ENCODE measurements around the gene C15orf40. TPM values are rescaled to one million over a fixed set of nuclear protein-coding genes. Genes with fewer than 3 reads are reported as not detected.

The C15orf40 gene
- total and polyA plus RNA-seq, 4 donors, result 7.3 to 25.2 (median 11.3) TPM

DNA sequence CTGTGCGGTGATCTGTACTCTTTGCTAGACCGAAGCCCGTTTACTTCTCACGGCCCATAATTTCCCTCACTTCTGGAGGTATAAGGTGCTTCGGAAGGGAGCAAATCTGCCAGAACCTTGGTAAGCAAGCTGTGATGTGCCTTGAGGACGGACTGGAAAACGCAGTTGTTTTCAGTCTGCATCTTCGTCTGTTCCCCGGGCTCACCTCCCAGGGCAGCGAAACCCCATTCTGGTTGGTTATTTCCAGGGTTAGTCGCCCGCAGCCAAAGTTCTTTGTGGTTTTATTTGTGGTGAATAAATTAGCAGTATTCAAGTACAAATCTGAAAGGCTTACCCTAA is 25.0 kb downstream of the C15orf40 start:
- H3K27me3 ChIP-seq (ENCODE audit: control insufficient read depth in 4 of 4, insufficient read depth in 4 of 4, low read length in 3 of 4), result no peaks in the 10 kb centered on the region
- DNase-seq (ENCODE audit: low spot score), result no peak
- H3K36me3 ChIP-seq (ENCODE audit: control insufficient read depth in 4 of 4, insufficient read depth in 3 of 4, low read depth in 1 of 4, low read length in 3 of 4), result peaks cover 3 to 7% (median 5%) of the 10 kb centered on the region in 4 donors
- peaks cover 5 to 21% (median 15%) of the 10 kb centered on the region in 4 donors for H3K4me1 ChIP-seq (ENCODE audit: control insufficient read depth in 4 of 4, insufficient read depth in 4 of 4, low read length in 3 of 4)
- peak overlapping the region; percentile 58 to 68 for H3K27ac ChIP-seq (ENCODE audit: low read depth in 1 of 2, low read length in 2 of 2)
- peak overlapping the region; percentile 32 to 91 (median 66) for H3K4me3 ChIP-seq (ENCODE audit: low read depth in 1 of 3, low read length in 3 of 3)
- TF ChIP-seq RXRA (IDR thresholded peaks at IDR 0.05) (no peak), TAF1 (conservative IDR thresholded peaks at IDR 0.05) (no peak), HNF4A (conservative IDR thresholded peaks at IDR 0.05) (no peak), RAD21 (IDR thresholded peaks at IDR 0.05) (no peak)
- peak overlapping the region; percentile 0 to 66 for H3K9ac ChIP-seq (ENCODE audit: low read depth in 1 of 2, low read length in 2 of 2)
- under 1% methylated on average over 12 of the region's 12 CpGs for WGBS
- H3K9me3 ChIP-seq (ENCODE audit: control insufficient read depth in 4 of 4, low read length in 3 of 4), result no peaks in the 10 kb centered on the region

GRCh38 chr15:82985688-82986441 is 25.6 kb downstream of the C15orf40 start, which contains the start of gene RAMAC:
RAMAC (plus strand) TSS chr15:82986210; CDS start chr15:82989019, 2,809 bp downstream.
- TF ChIP-seq, protein P1, sequence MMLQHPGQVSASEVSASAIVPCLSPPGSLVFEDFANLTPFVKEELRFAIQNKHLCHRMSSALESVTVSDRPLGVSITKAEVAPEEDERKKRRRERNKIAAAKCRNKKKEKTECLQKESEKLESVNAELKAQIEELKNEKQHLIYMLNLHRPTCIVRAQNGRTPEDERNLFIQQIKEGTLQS (IDR thresholded peaks at IDR 0.05), result no peak
- peak; percentile 86 to 97 for TF ChIP-seq GABPA (IDR thresholded peaks at IDR 0.05 in 1 of 2, conservative IDR thresholded peaks at IDR 0.05 in 1 of 2)
- TF ChIP-seq FOXA1 (IDR thresholded peaks at IDR 0.05), result no peak
- no peak for TF ChIP-seq HNF4G (IDR thresholded peaks at IDR 0.05)
- TF ChIP-seq, protein P2, sequence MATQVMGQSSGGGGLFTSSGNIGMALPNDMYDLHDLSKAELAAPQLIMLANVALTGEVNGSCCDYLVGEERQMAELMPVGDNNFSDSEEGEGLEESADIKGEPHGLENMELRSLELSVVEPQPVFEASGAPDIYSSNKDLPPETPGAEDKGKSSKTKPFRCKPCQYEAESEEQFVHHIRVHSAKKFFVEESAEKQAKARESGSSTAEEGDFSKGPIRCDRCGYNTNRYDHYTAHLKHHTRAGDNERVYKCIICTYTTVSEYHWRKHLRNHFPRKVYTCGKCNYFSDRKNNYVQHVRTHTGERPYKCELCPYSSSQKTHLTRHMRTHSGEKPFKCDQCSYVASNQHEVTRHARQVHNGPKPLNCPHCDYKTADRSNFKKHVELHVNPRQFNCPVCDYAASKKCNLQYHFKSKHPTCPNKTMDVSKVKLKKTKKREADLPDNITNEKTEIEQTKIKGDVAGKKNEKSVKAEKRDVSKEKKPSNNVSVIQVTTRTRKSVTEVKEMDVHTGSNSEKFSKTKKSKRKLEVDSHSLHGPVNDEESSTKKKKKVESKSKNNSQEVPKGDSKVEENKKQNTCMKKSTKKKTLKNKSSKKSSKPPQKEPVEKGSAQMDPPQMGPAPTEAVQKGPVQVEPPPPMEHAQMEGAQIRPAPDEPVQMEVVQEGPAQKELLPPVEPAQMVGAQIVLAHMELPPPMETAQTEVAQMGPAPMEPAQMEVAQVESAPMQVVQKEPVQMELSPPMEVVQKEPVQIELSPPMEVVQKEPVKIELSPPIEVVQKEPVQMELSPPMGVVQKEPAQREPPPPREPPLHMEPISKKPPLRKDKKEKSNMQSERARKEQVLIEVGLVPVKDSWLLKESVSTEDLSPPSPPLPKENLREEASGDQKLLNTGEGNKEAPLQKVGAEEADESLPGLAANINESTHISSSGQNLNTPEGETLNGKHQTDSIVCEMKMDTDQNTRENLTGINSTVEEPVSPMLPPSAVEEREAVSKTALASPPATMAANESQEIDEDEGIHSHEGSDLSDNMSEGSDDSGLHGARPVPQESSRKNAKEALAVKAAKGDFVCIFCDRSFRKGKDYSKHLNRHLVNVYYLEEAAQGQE (IDR thresholded peaks at IDR 0.05), result peak; percentile 81
- TF ChIP-seq RXRA (IDR thresholded peaks at IDR 0.05), result peak in 1 of 2 donors; percentile 27
- TF ChIP-seq YY1 (IDR thresholded peaks at IDR 0.05), result peak; percentile 75
- TF ChIP-seq, protein P3, sequence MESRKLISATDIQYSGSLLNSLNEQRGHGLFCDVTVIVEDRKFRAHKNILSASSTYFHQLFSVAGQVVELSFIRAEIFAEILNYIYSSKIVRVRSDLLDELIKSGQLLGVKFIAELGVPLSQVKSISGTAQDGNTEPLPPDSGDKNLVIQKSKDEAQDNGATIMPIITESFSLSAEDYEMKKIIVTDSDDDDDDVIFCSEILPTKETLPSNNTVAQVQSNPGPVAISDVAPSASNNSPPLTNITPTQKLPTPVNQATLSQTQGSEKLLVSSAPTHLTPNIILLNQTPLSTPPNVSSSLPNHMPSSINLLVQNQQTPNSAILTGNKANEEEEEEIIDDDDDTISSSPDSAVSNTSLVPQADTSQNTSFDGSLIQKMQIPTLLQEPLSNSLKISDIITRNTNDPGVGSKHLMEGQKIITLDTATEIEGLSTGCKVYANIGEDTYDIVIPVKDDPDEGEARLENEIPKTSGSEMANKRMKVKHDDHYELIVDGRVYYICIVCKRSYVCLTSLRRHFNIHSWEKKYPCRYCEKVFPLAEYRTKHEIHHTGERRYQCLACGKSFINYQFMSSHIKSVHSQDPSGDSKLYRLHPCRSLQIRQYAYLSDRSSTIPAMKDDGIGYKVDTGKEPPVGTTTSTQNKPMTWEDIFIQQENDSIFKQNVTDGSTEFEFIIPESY (IDR thresholded peaks at IDR 0.05), result peak; percentile 99
- no peak for TF ChIP-seq FOXA2 (IDR thresholded peaks at IDR 0.05)
- TF ChIP-seq TAF1 (conservative IDR thresholded peaks at IDR 0.05), result no peak
- no peak for TF ChIP-seq EGR1 (IDR thresholded peaks at IDR 0.05; ENCODE audit: low read depth in 2 of 2)
- no peak for TF ChIP-seq JUND (IDR thresholded peaks at IDR 0.05)
- TF ChIP-seq NR2F2 (IDR thresholded peaks at IDR 0.05), result no peak
- peak in 1 of 2 donors; percentile 49 for TF ChIP-seq RAD21 (IDR thresholded peaks at IDR 0.05)
- peak; percentile 25 for TF ChIP-seq SP1 (IDR thresholded peaks at IDR 0.05)
- peak; percentile 80 for TF ChIP-seq MAX (IDR thresholded peaks at IDR 0.05)
- no peak for TF ChIP-seq CTCF (IDR thresholded peaks at IDR 0.05; ENCODE audit: low read depth, low read length, missing input control)
- peak in 1 of 2 donors; percentile 19 for TF ChIP-seq HNF4A (conservative IDR thresholded peaks at IDR 0.05)
- H3K4me1 ChIP-seq (ENCODE audit: control insufficient read depth in 4 of 4, insufficient read depth in 4 of 4, low read length in 3 of 4), result peaks cover 5 to 21% (median 15%) of the 10 kb centered on the region in 4 donors
- peak; percentile 93 for DNase-seq (ENCODE audit: low spot score)
- 1% methylated on average over 45 of the region's 45 CpGs for WGBS
- H3K4me3 ChIP-seq (ENCODE audit: low read depth in 1 of 3, low read length in 3 of 3), result peak within 1 kb of the TSS; percentile 32 to 91 (median 66)
- peak within 1 kb of the TSS; percentile 61 to 66 for H3K9ac ChIP-seq (ENCODE audit: low read depth in 1 of 2, low read length in 2 of 2)
- no peaks in the 10 kb centered on the region for H3K27me3 ChIP-seq (ENCODE audit: control insufficient read depth in 4 of 4, insufficient read depth in 4 of 4, low read length in 3 of 4)
- H3K9me3 ChIP-seq (ENCODE audit: control insufficient read depth in 4 of 4, low read length in 3 of 4), result no peaks in the 10 kb centered on the region
- peak within 1 kb of the TSS; percentile 58 to 68 for H3K27ac ChIP-seq (ENCODE audit: low read depth in 1 of 2, low read length in 2 of 2)
- peaks cover 2 to 7% (median 5%) of the 10 kb centered on the region in 4 donors for H3K36me3 ChIP-seq (ENCODE audit: control insufficient read depth in 4 of 4, insufficient read depth in 3 of 4, low read depth in 1 of 4, low read length in 3 of 4)

Data from liver (tissue), 9 donors.